Measurements from ENCODE around the gene NTMT1.
"Not testable (repeated sequence)": the region's sequence is repeated elsewhere in the genome, so short reads cannot be mapped to it uniquely, and the experiment has no call there.

Gene NTMT1

DNA sequence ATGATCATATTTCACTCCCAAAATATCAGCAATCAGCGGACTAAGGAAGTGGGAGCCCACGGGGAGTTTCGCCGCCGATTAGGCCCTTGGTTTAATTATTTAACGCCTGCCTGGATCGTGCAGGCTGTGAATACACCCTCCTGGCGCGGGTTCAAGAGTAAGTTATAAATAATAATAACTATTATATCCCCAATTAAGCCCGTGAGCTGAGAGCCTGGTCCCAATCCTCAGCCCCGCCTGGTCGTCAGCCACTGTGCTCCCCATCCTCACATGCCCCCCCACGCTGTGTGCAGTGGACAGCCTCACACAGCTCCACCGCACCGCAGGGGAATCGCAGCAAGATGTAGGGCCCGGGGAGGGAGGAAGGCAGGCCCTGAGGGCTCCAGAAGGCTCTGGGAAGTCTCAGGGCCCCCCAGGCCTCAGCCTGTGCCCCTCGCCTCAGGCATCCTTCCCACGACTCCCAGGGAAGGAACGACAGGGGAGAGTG is 28.6 kb downstream of the NTMT1 start:
- DNase-seq (ENCODE audit: low spot score), result no peak

DNA sequence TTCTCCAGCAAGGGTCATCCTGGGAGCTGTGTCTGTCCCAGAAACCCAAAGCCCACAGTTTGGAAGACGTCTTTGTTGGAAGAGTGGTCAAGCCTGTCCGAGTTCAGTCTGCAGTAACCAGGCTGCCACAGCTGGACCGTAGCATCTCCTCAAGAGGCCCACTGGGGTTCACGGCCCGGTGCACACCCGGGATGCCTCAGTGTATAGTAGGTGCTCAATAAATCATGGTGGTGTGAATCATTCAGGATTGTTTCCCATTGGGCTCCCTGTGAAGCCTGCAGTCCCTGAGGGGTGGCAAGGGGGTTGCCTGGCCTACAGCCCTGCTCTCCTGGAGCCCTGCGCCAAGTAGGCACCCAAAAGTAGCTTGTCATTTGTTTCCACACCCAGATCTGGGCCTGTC is 29.2 kb downstream of the NTMT1 start:
- DNase-seq (ENCODE audit: low spot score), result no peak

DNA sequence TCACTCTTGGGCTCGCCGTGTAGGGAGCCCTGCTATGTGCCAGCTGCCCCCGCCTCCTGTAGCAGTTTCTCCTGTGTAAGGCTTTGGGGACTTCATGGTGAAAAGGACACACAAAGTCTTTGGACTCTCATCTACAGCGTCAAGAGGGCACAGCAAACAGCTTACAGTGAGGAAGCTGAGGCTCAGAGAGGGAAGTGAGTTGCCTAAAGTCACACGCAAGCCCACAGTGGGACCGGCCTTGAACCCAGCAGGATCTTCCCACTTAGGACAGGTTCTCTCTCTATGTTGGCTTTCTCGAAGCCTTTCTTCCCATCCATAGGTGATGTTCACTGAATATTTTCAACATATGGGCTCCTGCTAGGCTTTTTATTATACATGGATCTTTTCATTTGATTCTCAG is 29.7 kb downstream of the NTMT1 start:
- no peak for DNase-seq (ENCODE audit: low spot score)

DNA sequence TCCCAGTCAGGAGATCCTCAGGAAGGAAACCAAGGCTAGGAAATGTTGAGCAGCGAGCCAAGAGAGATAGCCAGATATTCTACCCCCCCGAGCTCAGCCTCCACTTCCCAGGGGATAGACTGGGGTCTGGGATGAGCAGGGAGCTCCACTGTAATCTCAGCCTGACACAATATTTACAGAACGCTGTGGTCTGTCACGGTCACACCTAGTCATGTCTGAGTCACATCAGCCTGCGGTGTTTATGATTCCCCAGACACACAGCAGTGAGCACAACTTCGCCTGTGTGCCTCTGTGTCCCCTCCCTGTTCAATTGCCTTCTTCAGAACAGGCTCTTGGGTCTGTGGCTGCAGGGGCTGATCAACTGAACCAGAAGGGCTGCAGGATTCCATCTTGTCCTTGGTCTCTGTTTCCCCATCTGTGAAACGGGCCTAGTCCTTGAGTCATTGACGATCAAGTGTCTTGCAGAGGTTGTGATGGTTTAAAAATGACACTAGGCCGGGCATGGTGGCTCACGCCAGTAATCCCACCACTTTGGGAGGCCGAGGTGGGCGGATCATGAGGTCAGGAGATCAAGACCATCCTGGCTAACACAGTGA is 30.9 kb downstream of the NTMT1 start:
- no peak for DNase-seq (ENCODE audit: low spot score)

DNA sequence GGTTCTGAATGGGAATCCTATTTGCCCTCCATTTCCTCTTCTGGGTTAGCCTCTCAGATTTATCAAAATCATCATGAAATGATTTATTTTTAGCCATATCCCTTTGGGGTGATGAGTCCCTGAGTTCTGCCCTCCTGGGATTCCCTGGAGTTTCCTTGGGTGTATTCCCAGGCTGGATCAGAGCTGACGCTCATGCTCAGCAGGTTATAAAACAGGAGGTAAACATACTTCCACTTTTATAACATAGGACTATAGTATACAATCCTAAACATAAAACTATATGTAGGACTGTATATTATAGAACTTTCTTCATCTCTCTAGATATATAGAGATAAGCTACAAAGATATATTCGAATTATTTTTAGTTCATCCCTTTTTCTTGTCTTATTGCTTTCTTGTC is 35.1 kb downstream of the NTMT1 start:
- no peak for DNase-seq (ENCODE audit: low spot score)

DNA sequence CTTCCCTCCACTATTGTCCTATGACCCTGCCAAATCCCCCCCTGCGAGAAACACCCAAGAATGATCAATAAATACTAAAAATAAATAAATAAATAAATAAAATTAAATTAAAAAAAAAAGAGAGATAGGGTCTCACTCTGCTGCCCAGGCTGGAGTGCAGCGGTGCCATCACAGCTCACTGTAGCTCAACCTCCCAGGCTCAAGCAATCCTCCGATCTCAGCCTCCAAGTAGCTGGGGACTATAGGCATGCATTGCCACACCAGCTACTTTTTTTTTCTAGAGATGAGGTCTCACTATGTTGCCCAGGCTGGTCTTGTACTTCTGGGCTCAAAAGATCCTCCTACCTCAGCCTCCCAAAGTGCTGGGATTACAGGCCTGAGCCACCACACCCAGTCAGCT is 36.3 kb downstream of the NTMT1 start:
- not testable (repeated sequence) for DNase-seq (ENCODE audit: low spot score)

DNA sequence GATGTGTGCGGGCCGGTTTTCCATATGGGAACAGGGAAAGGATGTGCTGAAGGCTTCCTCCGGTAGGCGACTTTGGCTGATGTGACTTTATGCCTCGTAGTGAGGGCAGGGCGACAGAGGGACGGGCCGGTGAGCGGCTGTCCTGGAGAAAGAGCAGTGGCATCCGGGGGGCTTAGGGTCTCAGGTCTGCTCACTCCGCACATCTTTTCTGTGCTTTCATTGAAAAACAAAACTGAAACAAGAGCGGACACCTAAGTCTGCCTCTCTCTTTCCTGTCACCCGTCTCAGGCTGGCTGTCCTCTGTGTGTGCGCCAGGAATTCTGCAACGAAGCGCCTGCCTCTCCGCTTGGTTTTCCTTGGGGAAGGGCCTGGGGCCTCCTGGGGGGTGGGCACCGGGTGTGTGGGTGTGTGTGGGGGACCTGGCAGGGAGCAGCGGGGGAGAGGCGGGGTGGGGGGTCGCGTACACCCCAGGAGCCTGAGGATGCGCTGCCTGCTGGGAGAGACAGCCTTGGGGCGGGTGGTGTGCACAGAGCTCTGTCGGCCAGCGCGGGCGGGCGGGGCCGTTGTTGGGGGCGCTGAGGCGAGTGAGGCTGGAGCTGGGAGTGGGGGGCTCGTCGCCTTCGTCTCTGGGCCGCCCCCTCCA is 38.9 kb downstream of the NTMT1 start:
- no peak for DNase-seq (ENCODE audit: low spot score)

DNA sequence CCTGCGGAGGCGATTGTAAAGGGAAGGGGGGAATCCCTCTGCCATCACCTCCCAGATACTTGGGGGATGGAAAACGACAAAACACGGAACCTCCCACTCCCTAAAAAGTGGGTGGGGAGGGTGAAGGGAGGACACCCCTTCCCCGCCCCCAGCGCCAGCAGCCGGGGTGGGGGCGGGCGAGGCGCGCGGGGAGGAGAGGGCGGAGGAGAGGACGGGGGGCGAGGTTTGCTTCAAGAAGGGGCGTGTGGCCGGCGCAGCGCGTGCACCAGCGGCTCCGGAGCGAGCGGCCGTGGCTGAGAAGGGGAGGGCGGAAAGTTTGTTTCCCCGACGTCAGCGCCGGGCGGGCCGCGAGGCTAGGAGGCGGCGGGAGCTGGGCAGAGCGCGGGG is 39.4 kb downstream of the NTMT1 start, which contains the start of gene PRRX2:
Gene PRRX2, plus strand, starts transcription at position 259 of the 387 bp plus-strand sequence. CDS start 221 bp downstream, outside the sequence.
- no peak for DNase-seq (ENCODE audit: low spot score)

DNA sequence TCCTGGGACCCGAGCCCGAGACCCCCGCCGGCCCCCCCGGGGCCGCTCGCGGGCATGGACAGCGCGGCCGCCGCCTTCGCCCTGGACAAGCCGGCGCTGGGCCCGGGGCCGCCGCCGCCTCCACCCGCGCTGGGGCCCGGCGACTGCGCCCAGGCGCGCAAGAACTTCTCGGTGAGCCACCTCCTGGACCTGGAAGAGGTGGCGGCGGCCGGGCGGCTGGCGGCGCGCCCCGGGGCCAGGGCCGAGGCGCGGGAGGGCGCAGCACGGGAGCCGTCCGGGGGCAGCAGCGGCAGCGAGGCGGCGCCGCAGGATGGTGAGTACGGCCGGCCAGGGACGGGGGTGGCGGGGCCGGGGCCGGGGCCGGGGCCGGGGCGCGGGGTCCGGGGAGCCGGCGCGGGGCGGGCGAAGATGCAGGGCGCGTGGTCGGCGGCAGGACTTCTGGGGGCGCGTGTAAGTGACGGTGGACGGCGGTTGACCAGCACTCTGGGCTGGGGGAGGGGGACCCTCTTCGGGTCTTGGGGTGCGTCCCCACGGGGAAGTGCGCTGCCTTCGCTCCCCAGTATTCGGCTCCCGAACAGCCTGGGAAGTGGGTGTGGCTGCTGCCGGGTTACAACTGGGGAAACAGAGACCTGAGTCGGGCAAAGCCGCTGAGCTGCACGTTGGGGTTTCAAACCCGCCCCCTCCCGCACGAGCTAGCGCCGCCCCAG is 40.0 kb downstream of the NTMT1 start:
- DNase-seq (ENCODE audit: low spot score), result no peak

DNA sequence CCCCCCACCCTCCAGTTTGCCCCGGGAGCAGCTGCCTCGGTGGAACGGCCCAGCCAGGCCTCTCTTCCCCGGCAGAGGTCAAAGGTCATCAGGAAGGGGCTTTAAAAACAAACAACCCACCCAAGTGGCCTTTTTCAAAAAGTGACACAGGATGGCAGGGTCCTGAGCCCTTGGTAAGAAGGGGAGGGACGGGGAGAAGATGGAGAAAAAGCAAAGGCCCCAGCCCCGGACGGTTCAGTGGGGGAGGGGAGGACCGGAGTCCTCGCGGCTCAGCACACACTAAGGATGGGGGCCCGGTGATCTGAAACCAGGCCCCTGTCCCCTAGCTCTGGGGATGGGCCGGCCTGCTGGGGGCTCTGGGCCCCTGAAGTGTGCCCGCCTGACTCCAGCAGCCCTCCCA is 40.6 kb downstream of the NTMT1 start:
- DNase-seq (ENCODE audit: low spot score), result no peak

DNA sequence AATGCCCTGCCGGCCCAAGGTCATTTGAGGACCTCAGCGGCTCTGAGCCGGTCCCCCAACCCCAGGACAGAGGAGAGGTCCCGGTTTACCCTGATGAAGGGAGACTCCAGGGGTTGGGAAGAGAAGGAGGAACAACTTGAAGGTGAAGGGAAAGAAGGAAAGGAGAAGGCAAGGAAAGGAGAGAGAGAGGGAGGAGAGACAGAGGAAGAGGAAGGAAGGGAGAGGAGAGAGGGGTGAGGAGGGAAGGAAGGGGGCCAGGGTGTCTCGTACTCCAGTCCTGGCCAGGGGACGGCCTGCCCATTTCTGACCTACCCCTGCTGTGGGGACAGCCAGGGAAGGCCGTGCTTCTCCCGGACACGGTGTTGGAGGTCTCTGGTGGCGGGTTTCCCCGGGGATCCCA is 41.4 kb downstream of the NTMT1 start:
- DNase-seq (ENCODE audit: low spot score), result no peak

DNA sequence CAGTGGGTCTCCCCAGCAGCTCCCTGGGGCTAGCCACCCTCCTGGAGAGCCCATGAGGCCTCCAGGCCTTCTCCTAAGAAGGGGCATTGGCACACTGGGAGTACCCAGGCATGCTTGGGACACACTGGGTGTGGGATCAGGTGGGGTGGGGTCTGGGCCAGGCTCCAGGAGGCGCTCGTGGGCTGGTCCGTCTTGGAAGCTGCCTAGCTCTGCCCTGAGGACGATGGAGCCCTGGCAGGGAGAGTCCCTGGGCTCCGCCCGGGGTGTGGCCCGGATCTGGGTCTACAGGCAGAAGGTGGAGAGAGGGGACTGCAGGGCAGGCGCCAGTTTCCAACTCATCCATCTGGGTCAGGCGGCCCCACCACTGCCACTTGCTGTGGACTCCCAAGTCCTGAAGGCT is 41.9 kb downstream of the NTMT1 start:
- no peak for DNase-seq (ENCODE audit: low spot score)

DNA sequence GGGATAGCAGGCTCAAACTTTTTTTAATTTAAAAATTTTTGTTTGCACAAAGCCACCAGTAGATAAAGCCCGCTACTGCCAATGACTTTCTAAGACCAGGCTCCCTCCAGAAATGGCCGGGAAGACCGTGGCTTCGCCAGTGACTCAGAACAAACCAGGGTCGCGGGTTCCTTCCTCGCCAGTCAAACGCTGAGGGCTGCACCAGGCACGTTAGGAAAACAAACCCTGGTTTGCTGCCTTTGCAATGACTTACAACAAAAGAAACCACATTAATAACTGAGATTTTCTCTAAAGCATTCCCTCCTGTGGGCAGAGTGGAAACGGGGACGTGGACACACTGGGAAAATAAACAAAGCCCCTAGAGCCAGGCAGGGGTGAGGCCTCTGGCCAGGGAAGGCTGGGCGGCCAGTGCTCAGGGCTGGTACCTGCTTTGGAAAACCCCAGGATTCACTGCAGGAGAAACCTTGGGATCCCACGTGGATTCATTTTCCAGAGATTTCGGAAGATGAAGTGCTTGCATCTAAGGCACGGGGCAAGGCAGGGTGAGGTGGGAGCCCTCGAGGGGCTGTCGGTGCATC is 43.3 kb downstream of the NTMT1 start:
- DNase-seq (ENCODE audit: low spot score), result no peak

DNA sequence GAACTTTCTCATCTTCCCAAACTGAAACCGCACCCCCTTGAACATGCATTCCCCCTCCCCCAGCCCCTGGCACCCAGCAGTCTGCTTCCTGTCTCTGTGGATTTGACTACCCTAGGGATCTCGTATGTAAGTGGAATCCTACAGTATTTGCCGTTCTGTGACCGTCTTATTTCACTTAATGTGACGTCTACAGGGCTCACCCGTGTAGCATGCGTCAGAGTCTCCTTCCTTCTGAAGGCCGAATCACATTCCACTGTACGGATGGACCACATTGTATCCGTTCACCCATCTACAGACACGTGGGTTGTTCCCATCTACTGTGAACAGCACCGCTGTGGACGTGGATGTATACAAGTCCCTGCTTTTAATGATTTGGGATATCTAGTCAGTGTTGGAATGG is 44.0 kb downstream of the NTMT1 start:
- DNase-seq (ENCODE audit: low spot score), result no peak

DNA sequence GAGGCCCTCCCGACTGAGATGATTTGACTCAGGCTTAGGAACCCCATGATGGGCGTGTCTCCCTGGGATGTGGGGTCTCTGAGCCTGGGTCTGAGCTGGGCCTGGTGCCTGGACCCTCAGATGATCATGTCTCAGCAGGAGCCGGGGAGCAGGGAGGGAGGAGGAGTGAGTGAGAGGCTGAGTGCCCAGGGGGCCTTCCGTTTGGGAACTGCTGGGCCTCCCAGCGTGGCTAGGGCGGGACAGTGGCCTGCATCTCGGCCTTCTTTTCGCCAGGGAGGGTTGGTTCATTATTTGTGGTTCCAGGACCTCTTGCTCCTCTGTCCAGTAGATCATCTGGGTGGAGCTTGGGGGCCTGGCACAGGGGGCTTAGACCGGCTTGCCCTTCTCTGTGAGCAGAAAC is 45.1 kb downstream of the NTMT1 start:
- DNase-seq (ENCODE audit: low spot score), result no peak

DNA sequence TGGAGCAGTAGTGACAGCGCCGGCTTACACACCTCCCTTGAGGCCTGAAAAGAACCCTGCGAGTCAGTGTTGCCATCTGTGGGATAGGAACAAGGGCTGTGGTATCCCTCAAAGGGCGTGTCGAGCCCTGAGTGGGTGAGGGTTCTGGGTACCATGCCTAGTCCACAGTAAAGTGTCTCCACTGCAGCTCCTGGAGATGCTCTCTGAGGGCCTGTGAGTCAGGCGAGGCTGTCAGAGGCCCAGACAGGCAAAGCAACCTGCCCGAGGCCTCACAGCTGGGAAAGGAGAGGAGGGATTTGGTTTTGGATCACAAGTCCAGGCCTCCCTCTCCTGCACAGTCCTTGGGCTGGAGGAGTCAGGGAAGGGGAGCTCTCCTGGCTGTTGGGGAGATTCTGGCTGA is 45.6 kb downstream of the NTMT1 start:
- DNase-seq (ENCODE audit: low spot score), result no peak

DNA sequence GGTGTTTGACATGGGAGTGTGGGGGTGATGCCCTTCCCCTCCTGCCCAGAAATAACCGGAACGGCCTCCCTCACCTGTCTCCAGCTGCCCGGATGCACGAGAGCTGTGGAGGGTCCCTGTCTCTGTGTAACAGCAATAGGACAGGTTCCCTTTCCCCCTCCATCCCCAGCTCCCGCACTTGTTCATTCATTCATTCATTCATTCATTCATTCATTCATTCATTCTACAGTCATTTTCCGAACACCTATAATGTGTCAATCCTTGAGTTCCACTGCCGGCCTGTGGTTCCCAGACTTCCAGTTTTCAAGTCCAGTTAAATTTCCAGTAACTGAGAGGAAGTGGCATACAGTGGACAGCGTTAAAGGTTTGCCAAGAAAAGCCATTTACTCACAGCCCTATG is 46.7 kb downstream of the NTMT1 start:
- no peak for DNase-seq (ENCODE audit: low spot score)

DNA sequence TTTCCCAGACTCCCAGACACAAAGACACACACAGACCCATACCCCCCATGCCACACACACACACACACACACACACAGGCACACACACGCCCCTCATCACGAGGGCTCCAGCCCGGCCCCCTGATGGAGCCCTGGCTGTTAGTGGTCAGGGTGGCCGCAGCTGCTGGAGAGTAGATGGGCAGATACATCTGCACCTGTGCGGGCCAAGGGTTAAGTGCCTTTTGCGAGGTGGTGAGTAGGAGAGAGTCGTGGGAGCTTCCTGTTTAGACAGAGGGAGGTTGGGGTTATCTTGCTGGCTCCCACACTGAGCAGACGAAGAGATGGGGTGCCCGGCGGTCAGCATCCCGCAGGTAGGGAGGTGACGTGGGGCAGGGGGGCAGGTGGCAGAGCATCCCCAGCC is 47.6 kb downstream of the NTMT1 start:
- DNase-seq (ENCODE audit: low spot score), result no peak

DNA sequence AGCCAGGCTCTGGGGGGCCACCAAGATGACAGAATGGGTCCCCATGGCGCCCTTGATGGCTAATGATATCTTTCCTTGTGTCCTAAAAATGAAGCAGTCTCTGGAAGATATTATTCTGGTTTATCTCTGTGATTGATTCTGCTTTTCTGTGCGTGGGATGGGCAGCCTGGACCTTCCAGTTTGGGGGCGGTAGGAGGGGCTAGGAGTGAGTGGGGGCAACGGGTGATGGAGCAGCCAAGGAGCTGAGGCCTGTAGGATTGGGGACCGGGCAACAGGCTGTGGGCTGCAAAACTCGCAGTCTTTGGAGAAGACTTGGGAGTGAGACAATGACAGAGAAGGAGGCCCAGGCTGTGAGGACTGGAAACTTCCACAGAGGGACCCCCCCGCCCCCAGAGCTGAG is 48.3 kb downstream of the NTMT1 start:
- DNase-seq (ENCODE audit: low spot score), result no peak

DNA sequence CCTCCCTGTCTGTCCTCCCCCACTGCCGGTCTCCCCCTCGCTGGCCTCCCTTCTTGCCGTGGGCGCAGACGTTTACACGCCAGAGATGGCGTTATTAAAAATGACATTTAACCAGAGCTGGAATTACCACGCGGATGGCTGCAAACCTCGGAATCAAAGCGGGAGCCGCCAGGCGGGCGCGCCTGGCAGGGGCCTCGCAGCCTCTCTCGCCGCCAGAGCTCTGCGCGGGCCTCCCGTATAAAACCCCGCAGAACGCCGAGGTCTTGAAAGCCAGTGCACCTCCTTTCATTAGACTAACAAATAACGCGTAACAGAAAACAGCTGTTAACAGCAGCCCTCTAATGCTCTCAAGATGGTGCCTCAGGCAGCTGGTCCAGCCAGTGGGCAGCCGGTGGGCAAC is 49.7 kb downstream of the NTMT1 start:
- no peak for DNase-seq (ENCODE audit: low spot score)

DNA sequence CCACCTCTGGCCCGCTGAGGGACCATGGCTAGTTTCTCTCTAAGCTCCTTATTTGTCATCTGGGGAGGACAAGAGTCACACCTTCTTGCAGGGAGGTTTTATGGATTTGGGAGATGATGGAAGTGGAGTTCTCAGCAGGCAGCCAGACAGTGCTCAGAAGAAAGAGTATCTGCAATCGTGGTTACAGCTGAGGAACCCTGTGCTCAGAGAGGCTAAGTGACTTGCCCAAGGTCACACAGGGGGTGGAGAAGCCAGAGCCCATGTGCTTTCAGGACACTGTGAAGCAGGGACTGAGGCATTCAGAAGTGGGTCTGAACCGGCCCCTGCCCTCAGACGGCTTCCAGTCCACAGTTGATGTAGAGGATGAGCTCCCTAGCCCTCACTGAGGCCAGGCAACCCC is 50.3 kb downstream of the NTMT1 start:
- DNase-seq (ENCODE audit: low spot score), result no peak

DNA sequence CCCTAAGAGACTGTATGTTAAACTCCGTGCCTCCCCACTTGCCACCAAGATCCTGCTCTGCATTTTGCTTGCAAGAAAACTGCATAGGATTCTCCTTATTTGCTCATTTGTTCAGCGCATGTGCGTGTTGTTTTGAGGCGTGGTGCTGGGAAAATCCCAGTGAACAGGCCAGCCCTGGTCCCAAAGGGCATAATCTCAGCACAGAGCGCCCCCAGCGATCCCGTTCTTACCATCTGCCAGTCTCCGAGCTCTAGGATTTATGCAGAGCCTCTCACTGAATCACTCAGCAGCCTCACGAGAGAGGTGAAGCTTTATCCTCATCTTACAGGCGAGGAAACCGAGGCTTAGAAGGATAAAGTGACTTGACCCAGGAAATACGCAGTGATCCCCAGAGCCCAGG is 51.0 kb downstream of the NTMT1 start:
- no peak for DNase-seq (ENCODE audit: low spot score)

DNA sequence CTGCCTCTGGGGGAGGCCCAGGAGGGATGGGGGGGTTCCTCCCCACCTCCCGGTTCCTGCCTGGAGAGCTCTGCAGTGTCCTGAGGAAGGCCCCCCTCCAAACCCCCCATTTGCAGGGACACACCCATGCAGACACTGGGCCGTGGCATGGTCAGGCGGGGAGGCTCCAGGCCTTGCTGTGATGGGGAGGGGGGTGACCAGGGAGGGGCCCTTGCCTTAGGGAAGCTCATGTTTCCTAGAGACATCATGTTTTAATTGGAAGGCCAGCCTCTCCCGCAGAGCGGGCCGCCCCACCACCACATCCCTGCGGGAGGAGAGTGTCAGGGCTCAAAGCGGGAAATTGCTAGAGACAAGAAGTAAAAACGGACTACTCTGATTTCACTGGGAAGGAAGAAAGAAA is 51.5 kb downstream of the NTMT1 start:
- no peak for DNase-seq (ENCODE audit: low spot score)
